Hepatocyte (in vitro differentiated cells): ENCODE data around the gene NEMF. TPM values are rescaled to one million over a fixed set of nuclear protein-coding genes. Genes with fewer than 3 reads are reported as not detected.

Experiments
- DNase-seq: peaks from one replicate; pipeline ENCODE4 v3.0.0-alpha.2; 2016; ENCODE audit warnings: low spot score
- H2AFZ ChIP-seq: fragments of 200-600 bp; sonication (generic); 2 replicates; pipeline ENCODE4 v1.6.0; 2016; ENCODE audit warnings: antibody characterized with exemption, mild to moderate bottlenecking
- H3K27ac ChIP-seq: fragments of 200-600 bp; sonication (generic); 2 replicates; pipeline ENCODE4 v1.5.1; 2016; ENCODE audit warnings: mild to moderate bottlenecking
- H3K27me3 ChIP-seq: fragments of 200-600 bp; sonication (generic); 2 replicates; pipeline ENCODE4 v1.6.1; 2016
- H3K36me3 ChIP-seq: fragments of 200-600 bp; sonication (generic); replicated peaks from 2 replicates; pipeline ENCODE4 v1.5.1; 2016; ENCODE audit warnings: low read depth; ENCODE audit not compliant: insufficient read depth
- H3K4me1 ChIP-seq: fragments of 200-600 bp; sonication (generic); 2 replicates; pipeline ENCODE4 v1.5.1; 2016; ENCODE audit warnings: mild to moderate bottlenecking, moderate library complexity; ENCODE audit not compliant: insufficient read depth
- H3K4me2 ChIP-seq: fragments of 200-600 bp; sonication (generic); 2 replicates; pipeline ENCODE4 v1.6.0; 2016
- H3K4me3 ChIP-seq: fragments of 200-600 bp; sonication (generic); 2 replicates; pipeline ENCODE4 v1.5.1; 2016; ENCODE audit warnings: mild to moderate bottlenecking
- H3K79me2 ChIP-seq: fragments of 200-600 bp; sonication (generic); 2 replicates; pipeline ENCODE4 v1.6.0; 2017; ENCODE audit warnings: mild to moderate bottlenecking
- H3K9me2 ChIP-seq: fragments of 200-600 bp; sonication (generic); replicated peaks from 2 replicates; pipeline ENCODE4 v1.6.0; 2017; ENCODE audit warnings: mild to moderate bottlenecking; ENCODE audit not compliant: insufficient read depth
- H3K9me3 ChIP-seq: fragments of 200-600 bp; sonication (generic); 2 replicates; pipeline ENCODE4 v1.5.1; 2016; ENCODE audit warnings: low read depth, mild to moderate bottlenecking
- H4K20me1 ChIP-seq: fragments of 200-600 bp; sonication (generic); 2 replicates; pipeline ENCODE4 v1.6.0; 2016; ENCODE audit warnings: mild to moderate bottlenecking; ENCODE audit not compliant: insufficient read depth, poor library complexity, severe bottlenecking
- CTCF ChIP-seq: fragments of 200-600 bp; sonication (generic); IDR thresholded peaks from 2 replicates; pipeline ENCODE4 v1.5.1; 2016; ENCODE audit warnings: antibody characterized with exemption, mild to moderate bottlenecking; ENCODE audit not compliant: poor library complexity
- EZH2 ChIP-seq: fragments of 200-600 bp; sonication (generic); IDR thresholded peaks from 2 replicates; pipeline ENCODE4 v1.6.1; 2016; ENCODE audit warnings: antibody characterized with exemption, mild to moderate bottlenecking, borderline replicate concordance
- EZH2phosphoT487 ChIP-seq: fragments of 200-600 bp; sonication (generic); IDR thresholded peaks from one replicate; pipeline ENCODE4 v1.6.1; 2018; ENCODE audit warnings: antibody characterized with exemption, mild to moderate bottlenecking, low read depth, moderate library complexity; ENCODE audit not compliant: unreplicated experiment, severe bottlenecking
- WGBS: methylation state at CpG from one replicate; pipeline ENCODE4 v1.1.6; 2016; ENCODE audit warnings: low lambda C conversion rate; ENCODE audit errors: missing lambda C conversion rate; 5-methylcytosine and 5-hydroxymethylcytosine counted together
- polyA plus RNA-seq: library from polyadenylated mRNA; unstranded; fragments of >200 nt; fragmentation: Nextera tagmentation; extraction: Ambion mirVana; gene quantifications from 2 replicates; pipeline ENCODE4 v1.2.1, GENCODE V29; 2016
- total RNA-seq: library from RNA; depleted of rRNA; stranded (reverse); fragments of >200 nt; gene quantifications from 2 replicates; pipeline ENCODE4 v1.2.3, GENCODE V29; 2014

NEMF gene
- total and polyA plus RNA-seq, 2 experiments from 2014 or later = 34.0 to 49.5 TPM

- H3K4me2 ChIP-seq = no peak overlapping the region
- no peak overlapping the region for H2AFZ ChIP-seq
- H3K79me2 ChIP-seq = no peaks in the 10 kb centered on the region
- H3K36me3 ChIP-seq = no peaks in the 10 kb centered on the region
- TF ChIP-seq CTCF (no peak), EZH2 (no peak), EZH2phosphoT487 (no peak)
- H4K20me1 ChIP-seq = no peaks in the 10 kb centered on the region
- no peak overlapping the region for H3K4me3 ChIP-seq
- no peak for DNase-seq
- H3K27me3 ChIP-seq = no peaks in the 10 kb centered on the region
- H3K4me1 ChIP-seq = peaks cover under 1% of the 10 kb centered on the region
- H3K9me3 ChIP-seq = no peaks in the 10 kb centered on the region
- H3K9me2 ChIP-seq = no peaks in the 10 kb centered on the region
- H3K27ac ChIP-seq = no peak overlapping the region
- WGBS = 97% methylated on average over 12 of the region's 12 CpGs
Measured at GRCh38 chr14:49886523-49886922, 33.9 kb upstream of the NEMF start.

- DNase-seq = no peak
- no peak overlapping the region for H3K4me3 ChIP-seq
- TF ChIP-seq CTCF (no peak), EZH2 (no peak), EZH2phosphoT487 (no peak)
- H3K79me2 ChIP-seq = no peaks in the 10 kb centered on the region
- no peaks in the 10 kb centered on the region for H3K4me1 ChIP-seq
- H3K9me3 ChIP-seq = no peaks in the 10 kb centered on the region
- H3K27ac ChIP-seq = no peak overlapping the region
- no peak overlapping the region for H3K4me2 ChIP-seq
- H2AFZ ChIP-seq = no peak overlapping the region
- H3K36me3 ChIP-seq = no peaks in the 10 kb centered on the region
- H3K9me2 ChIP-seq = no peaks in the 10 kb centered on the region
- 91% methylated on average over 18 of the region's 18 CpGs for WGBS
- no peaks in the 10 kb centered on the region for H3K27me3 ChIP-seq
- no peaks in the 10 kb centered on the region for H4K20me1 ChIP-seq
Measured at GRCh38 chr14:49882826-49883694, 30.5 kb upstream of the NEMF start.

GRCh38 chr14:49881350-49882001 lies 28.9 kb upstream of the NEMF start:
- Histone ChIP-seq H3K4me1 (no peaks in the 10 kb centered on the region), H3K79me2 (no peaks in the 10 kb centered on the region), H3K27ac (no peak overlapping the region), H3K9me2 (no peaks in the 10 kb centered on the region), H2AFZ (no peak overlapping the region), H3K9me3 (no peaks in the 10 kb centered on the region), H3K4me3 (no peak overlapping the region), H3K4me2 (no peak overlapping the region), H3K36me3 (no peaks in the 10 kb centered on the region), H3K27me3 (no peaks in the 10 kb centered on the region), H4K20me1 (no peaks in the 10 kb centered on the region)
- 80% methylated on average over 4 of the region's 4 CpGs for WGBS
- TF ChIP-seq EZH2phosphoT487 = no peak
- no peak for TF ChIP-seq CTCF
- no peak for TF ChIP-seq EZH2
- DNase-seq = no peak
